Activated CD8-positive, alpha-beta T cell treated with anti-CD3 and anti-CD28 coated beads, Interleukin-2, amount 10 ng/mL, durations not matched to agents 7 days and 5 days (primary cell): ENCODE measurements around the gene LIN52. TPM values are rescaled to one million over a fixed set of nuclear protein-coding genes. Genes with fewer than 3 reads are reported as not detected.
"Not testable (repeated sequence)": the region's sequence is repeated elsewhere in the genome, so short reads cannot be mapped to it uniquely, and the experiment has no call there.

Experiments
- ATAC-seq: fragments of 150-1000 bp; cut with Tn5 transposase; one replicate; pipeline ENCODE4 v1.10.0; 2021; ENCODE audit warnings: moderate library complexity
- CTCF ChIA-PET: fragments of 350-600 bp; sonication (Branson Sonifier 250); formaldehyde crosslinking; loops from one replicate; lab custom pipeline; 2021; ENCODE audit warnings: antibody characterized with exemption; lab: Charles Lee
- POLR2A ChIA-PET: fragments of 350-600 bp; sonication (Branson Sonifier 250); formaldehyde crosslinking; loops from one replicate; lab custom pipeline; 2021; ENCODE audit warnings: antibody characterized with exemption; lab: Charles Lee
- DNase-seq: peaks from one replicate; pipeline ENCODE4 v3.0.0-alpha.2; 2020
- H3K27ac Mint-ChIP-seq: one replicate; pipeline ENCODE4 v1.8.0; 2021; ENCODE audit warnings: mild to moderate bottlenecking, mixed read lengths
- H3K27me3 Mint-ChIP-seq: one replicate; pipeline ENCODE4 v1.8.0; 2021; ENCODE audit warnings: low read depth, mixed read lengths
- H3K36me3 Mint-ChIP-seq: one replicate; pipeline ENCODE4 v1.8.0; 2021; ENCODE audit warnings: low read depth, mixed read lengths
- H3K4me1 Mint-ChIP-seq: one replicate; pipeline ENCODE4 v1.8.0; 2021; ENCODE audit warnings: low read depth, mixed read lengths
- H3K4me3 Mint-ChIP-seq: one replicate; pipeline ENCODE4 v1.8.0; 2021; ENCODE audit warnings: mild to moderate bottlenecking, mixed read lengths
- H3K9me3 Mint-ChIP-seq: one replicate; pipeline ENCODE4 v1.8.0; 2022; ENCODE audit warnings: mixed read lengths; ENCODE audit not compliant: insufficient read depth
- total RNA-seq, 2 experiments: library from RNA; stranded (reverse); gene quantifications; one replicate each; pipeline ENCODE4 v1.2.3, GENCODE V29; 2021

LIN52 gene
- total RNA-seq, 2 experiments from 2014 or later = 14.9 to 15.2 TPM

- no peak for ATAC-seq
- Mint-ChIP-seq H3K27me3 (peaks cover 2% of the 10 kb centered on the region), H3K9me3 (no peaks in the 10 kb centered on the region), H3K4me3 (no peak overlapping the region), H3K4me1 (peaks cover 3% of the 10 kb centered on the region), H3K36me3 (no peaks in the 10 kb centered on the region), H3K27ac (no peak overlapping the region)
- POLR2A ChIA-PET = no interaction called here
- DNase-seq = no peak
- CTCF ChIA-PET = interaction anchor here (0.8 to 1.9 kb wide), 2 partner anchors 11 to 35 kb away, joined by 3 to 5 read pairs; no protein-coding TSS in a partner anchor
These were observed 7.4 kb upstream of the LIN52 start for GRCh38 chr14:74077401-74077800.

- no peaks in the 10 kb centered on the region for H3K9me3 Mint-ChIP-seq
- ChIA-PET CTCF (no interaction called here), POLR2A (no interaction called here)
- H3K4me1 Mint-ChIP-seq = peaks cover 23% of the 10 kb centered on the region
- H3K36me3 Mint-ChIP-seq = peaks cover 1% of the 10 kb centered on the region
- H3K27ac Mint-ChIP-seq = no peak overlapping the region
- ATAC-seq = no peak
- H3K27me3 Mint-ChIP-seq = peaks cover 2% of the 10 kb centered on the region
- no peak for DNase-seq
- no peak overlapping the region for H3K4me3 Mint-ChIP-seq
These were observed 3.8 kb upstream of the LIN52 start for GRCh38 chr14:74080820-74081460.

DNA sequence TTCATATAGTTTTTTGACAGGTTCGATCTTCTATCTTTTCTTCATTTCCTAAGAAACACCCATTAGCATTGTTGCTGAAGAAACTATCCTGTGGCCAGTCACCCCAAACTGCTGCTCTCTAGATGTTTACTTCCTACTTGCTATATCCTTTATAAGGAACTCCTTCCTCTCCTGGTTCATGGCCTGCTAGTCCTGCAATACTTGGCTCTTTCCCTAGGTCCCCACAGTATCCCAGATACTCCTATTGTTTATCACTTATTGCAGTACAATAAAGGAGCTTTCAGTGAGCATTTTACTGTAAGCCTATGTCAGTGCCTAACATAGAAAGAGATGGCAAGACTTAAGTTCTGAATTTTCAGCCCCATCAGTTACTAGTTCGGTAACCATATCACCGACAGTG, 3.3 kb upstream of the LIN52 start:
- CTCF ChIA-PET = no interaction called here
- Mint-ChIP-seq H3K36me3 (peaks cover 2% of the 10 kb centered on the region), H3K9me3 (no peaks in the 10 kb centered on the region), H3K27me3 (peaks cover 2% of the 10 kb centered on the region), H3K4me3 (no peak overlapping the region), H3K4me1 (peaks cover 28% of the 10 kb centered on the region), H3K27ac (no peak overlapping the region)
- POLR2A ChIA-PET = no interaction called here
- no peak for ATAC-seq
- no peak for DNase-seq

DNA sequence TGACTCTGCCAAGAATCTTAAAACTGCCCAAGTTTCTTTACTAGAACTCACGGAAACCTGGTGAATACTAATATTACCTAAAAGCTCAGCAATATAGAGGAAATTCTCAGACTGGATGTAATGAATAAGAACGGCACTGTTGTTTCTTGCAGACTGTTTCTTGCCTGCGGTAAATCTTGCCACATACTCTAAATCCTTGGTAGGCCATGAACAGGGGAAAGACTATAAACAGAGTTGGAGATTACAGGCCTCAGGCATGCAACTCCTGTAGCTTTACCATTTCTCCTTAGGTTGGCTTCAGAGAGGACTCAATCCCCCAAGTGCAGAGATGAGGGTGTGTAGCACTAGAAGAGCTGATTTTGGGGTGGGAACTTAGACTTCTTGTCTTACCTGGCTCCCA, 1.6 kb upstream of the LIN52 start:
- peaks cover 32% of the 10 kb centered on the region for H3K4me1 Mint-ChIP-seq
- ChIA-PET CTCF (no interaction called here), POLR2A (interaction anchor here (1.1 kb wide), 1 partner anchor 12 kb away, joined by 5 read pairs; no protein-coding TSS in a partner anchor)
- no peak for ATAC-seq
- H3K9me3 Mint-ChIP-seq = no peaks in the 10 kb centered on the region
- DNase-seq = no peak
- H3K27me3 Mint-ChIP-seq = no peaks in the 10 kb centered on the region
- peaks cover 4% of the 10 kb centered on the region for H3K36me3 Mint-ChIP-seq
- H3K27ac Mint-ChIP-seq = no peak overlapping the region
- H3K4me3 Mint-ChIP-seq = peak overlapping the region; percentile 96

GRCh38 chr14:74083784-74084276, 926 bp upstream of the LIN52 start:
- POLR2A ChIA-PET = interaction anchor here (0.8 to 1.1 kb wide), 3 partner anchors 12 to 515 kb away, joined by 3 to 5 read pairs (median 5); partner anchors contain the start of gene ACOT2
- ATAC-seq (no peak), DNase-seq (no peak)
- H3K9me3 Mint-ChIP-seq = no peaks in the 10 kb centered on the region
- H3K4me3 Mint-ChIP-seq = peak overlapping the region; percentile 96
- no peaks in the 10 kb centered on the region for H3K27me3 Mint-ChIP-seq
- CTCF ChIA-PET = no interaction called here
- peak overlapping the region; percentile 96 for H3K27ac Mint-ChIP-seq
- H3K4me1 Mint-ChIP-seq = peaks cover 35% of the 10 kb centered on the region
- H3K36me3 Mint-ChIP-seq = peaks cover 6% of the 10 kb centered on the region

- DNase-seq = peak; percentile 33
- peaks cover 14% of the 10 kb centered on the region for H3K36me3 Mint-ChIP-seq
- CTCF ChIA-PET = interaction anchor here (0.6 kb wide), 1 partner anchor 54 kb away, joined by 3 read pairs; no protein-coding TSS in a partner anchor
- peak overlapping the region; percentile 96 for H3K27ac Mint-ChIP-seq
- ATAC-seq = peak; percentile 12
- peaks cover 4% of the 10 kb centered on the region for H3K9me3 Mint-ChIP-seq
- peaks cover 44% of the 10 kb centered on the region for H3K4me1 Mint-ChIP-seq
- peak overlapping the region; percentile 96 for H3K4me3 Mint-ChIP-seq
- POLR2A ChIA-PET = interaction anchor here (0.5 to 1.2 kb wide), 5 partner anchors 15 to 325 kb away, joined by 3 to 6 read pairs (median 3); partner anchors contain the start of gene COQ6
- no peaks in the 10 kb centered on the region for H3K27me3 Mint-ChIP-seq
These were observed 386 bp downstream of the LIN52 start for GRCh38 chr14:74085047-74085637.

DNA sequence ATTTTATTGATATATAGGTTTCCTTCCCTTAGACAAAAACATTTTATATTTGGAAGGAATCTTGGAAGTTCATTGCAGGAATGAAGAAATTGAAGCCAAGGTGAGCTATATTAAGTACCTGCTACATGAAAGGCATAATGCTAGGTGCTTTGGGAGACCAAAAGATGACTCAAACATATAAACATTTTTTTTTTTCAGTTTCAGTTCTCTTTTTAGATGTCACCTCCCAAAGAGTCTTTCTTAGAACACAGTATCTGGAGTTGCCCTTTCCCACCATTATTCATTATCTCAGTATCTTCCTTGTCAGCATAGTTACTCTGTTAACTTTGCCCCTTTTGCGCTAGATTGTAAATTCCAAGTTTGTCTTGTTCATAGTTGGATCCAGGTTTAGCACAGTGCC, 1.1 kb downstream of the LIN52 start:
- peak overlapping the region; percentile 96 for H3K27ac Mint-ChIP-seq
- ChIA-PET POLR2A (interaction anchor here (0.6 to 1.2 kb wide), 3 partner anchors 15 to 326 kb away, joined by 3 to 6 read pairs (median 3); a partner anchor contains a TSS), CTCF (no interaction called here)
- ATAC-seq = no peak
- H3K9me3 Mint-ChIP-seq = peaks cover 4% of the 10 kb centered on the region
- H3K4me1 Mint-ChIP-seq = peaks cover 44% of the 10 kb centered on the region
- no peak for DNase-seq
- peak overlapping the region; percentile 96 for H3K4me3 Mint-ChIP-seq
- peaks cover 17% of the 10 kb centered on the region for H3K36me3 Mint-ChIP-seq
- H3K27me3 Mint-ChIP-seq = no peaks in the 10 kb centered on the region

GRCh38 chr14:74089251-74090020, 4.7 kb downstream of the LIN52 start:
- peak overlapping the region; percentile 41 for H3K27ac Mint-ChIP-seq
- H3K36me3 Mint-ChIP-seq = peaks cover 20% of the 10 kb centered on the region
- peaks cover 28% of the 10 kb centered on the region for H3K4me1 Mint-ChIP-seq
- no peak for DNase-seq
- no peak for ATAC-seq
- no peaks in the 10 kb centered on the region for H3K27me3 Mint-ChIP-seq
- H3K9me3 Mint-ChIP-seq = peaks cover 4% of the 10 kb centered on the region
- no peak overlapping the region for H3K4me3 Mint-ChIP-seq
- CTCF ChIA-PET = no interaction called here
- POLR2A ChIA-PET = no interaction called here

DNA sequence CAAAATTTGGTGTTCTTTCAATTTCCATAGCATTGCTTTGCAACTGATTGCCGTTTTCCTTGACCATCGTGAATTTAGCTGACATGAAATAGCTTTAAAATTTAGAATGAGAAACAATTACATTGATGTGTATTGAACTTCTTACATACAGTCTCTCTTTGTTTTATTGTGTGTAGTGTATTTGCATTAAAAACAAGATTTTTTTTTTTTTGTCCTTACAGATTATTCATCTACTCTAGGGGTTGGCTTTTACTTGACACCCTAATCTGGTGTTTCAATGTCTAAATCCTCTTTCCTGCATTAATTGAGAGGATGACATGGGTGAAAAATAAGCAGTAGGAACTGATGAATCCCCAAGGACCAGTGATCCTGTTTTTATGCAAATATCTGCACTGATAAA, 20.6 kb downstream of the LIN52 start:
- no peak overlapping the region for H3K27ac Mint-ChIP-seq
- ATAC-seq (no peak), DNase-seq (no peak)
- peaks cover 23% of the 10 kb centered on the region for H3K36me3 Mint-ChIP-seq
- H3K4me3 Mint-ChIP-seq = no peak overlapping the region
- H3K9me3 Mint-ChIP-seq = no peaks in the 10 kb centered on the region
- ChIA-PET POLR2A (interaction anchor here (0.7 kb wide), 1 partner anchor 192 kb away, joined by 3 read pairs; no protein-coding TSS in a partner anchor), CTCF (interaction anchor here (0.7 kb wide), 1 partner anchor 111 kb away, joined by 3 read pairs; no protein-coding TSS in a partner anchor)
- H3K4me1 Mint-ChIP-seq = no peaks in the 10 kb centered on the region
- H3K27me3 Mint-ChIP-seq = no peaks in the 10 kb centered on the region

DNA sequence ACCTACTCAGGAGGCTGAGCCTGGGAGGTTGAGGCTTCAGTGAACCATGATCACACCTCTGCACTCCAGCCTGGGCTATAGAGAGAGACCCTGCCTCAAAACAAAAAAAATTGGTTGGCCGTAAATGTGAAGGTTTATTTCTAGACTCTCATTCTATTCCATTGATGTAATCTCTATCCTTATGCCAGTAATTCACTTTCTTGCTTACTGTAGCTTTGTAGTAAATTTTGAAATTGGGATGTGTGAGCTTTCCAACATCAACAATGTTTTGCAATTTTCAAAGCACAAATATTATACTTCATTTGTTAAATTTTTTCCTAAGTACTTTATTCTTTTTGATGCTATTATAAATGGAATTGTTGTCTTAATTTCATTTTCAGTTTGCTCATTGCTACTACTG, 24.6 kb downstream of the LIN52 start:
- no peak for DNase-seq
- Mint-ChIP-seq H3K4me1 (peaks cover 4% of the 10 kb centered on the region), H3K27ac (no peak overlapping the region), H3K9me3 (no peaks in the 10 kb centered on the region), H3K36me3 (peaks cover 16% of the 10 kb centered on the region), H3K27me3 (no peaks in the 10 kb centered on the region), H3K4me3 (no peak overlapping the region)
- ATAC-seq = no peak
- CTCF ChIA-PET = interaction anchor here (0.6 to 1.8 kb wide), 2 partner anchors 101 to 143 kb away, joined by 3 to 6 read pairs; no protein-coding TSS in a partner anchor
- POLR2A ChIA-PET = no interaction called here

DNA sequence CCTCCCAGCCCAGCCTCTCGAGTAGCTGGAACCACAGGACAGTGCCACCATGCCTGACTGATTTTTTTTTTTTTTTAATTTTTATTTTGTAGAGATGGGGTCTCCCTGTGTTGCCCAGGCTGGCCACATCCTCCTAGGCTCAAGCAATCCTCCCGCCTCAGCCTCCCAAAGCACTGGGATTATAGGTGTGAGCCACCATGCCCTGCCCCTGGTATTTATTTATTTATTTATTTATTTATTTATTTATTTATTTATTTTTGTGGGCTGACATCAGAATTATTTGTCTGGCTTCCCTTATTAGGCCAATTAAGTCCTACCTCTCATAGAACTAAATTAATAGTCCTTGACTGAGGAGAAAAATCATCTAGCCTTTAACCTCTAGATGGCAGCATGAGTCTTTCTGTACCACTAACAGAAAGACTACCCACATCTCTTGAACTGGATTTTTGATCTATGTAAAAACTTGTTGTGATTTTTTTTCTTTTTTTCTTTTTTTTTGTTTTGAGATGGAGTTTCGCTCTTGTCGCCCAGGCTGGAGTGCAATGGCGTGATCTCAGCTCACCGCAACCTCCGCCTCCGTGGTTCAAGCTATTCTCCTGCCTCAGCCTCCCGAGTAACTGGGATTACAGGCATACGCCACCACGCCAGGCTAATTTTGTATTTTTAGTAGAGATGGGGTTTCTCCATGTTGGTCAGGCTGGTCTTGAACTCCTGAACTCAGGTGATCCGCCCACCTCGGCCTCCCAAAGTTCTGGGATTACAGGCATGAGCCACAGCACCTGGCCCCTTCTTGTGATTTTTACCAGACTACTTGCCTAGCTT, 26.9 kb downstream of the LIN52 start:
- H3K27ac Mint-ChIP-seq, H3K9me3 Mint-ChIP-seq, H3K4me3 Mint-ChIP-seq, DNase-seq, H3K4me1 Mint-ChIP-seq, H3K27me3 Mint-ChIP-seq, POLR2A ChIA-PET: not testable (repeated sequence)
- CTCF ChIA-PET = interaction anchor here (0.6 to 1.9 kb wide), 19 partner anchors 8 to 158 kb away, joined by 3 to 14 read pairs (median 3); no protein-coding TSS in a partner anchor
- ATAC-seq = peak; percentile 65
- peaks cover 14% of the 10 kb centered on the region for H3K36me3 Mint-ChIP-seq
